Measurements from ENCODE around the gene RAP1GAP.
A peak's percentile ranks its signal among the peaks of the same experiment; 100 is the strongest.

DNA sequence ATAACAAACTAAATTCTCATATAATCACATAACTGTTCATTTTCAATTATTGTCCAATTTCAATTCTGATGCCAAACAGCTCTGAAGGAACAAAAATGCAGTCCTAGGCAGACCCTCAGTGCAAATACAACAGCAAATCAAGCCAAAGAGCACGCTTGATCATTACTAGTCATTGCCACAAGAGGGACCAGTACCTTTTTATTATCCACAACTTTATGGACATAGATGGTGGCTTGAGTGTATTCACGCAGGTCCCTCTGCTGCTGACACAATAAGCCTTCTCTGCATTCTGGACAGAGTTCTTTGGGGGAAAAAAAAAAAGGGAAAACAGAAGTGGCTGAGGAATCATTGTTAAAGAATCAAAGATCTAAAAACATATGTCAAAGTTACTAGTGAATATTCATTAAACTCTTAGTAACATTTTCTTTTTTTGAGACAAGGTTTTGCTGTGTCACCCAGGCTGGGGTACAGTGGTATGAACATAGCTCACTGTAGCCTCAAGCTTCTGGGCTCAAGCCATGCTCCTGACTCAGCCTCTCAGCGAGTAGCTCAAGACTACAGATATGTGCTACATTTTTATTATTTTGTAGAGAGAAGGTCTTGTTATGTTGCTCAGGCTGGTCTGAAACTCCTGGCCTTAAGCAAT, 34.3 kb upstream of the RAP1GAP start:
- TF ChIP-seq, protein P1, sequence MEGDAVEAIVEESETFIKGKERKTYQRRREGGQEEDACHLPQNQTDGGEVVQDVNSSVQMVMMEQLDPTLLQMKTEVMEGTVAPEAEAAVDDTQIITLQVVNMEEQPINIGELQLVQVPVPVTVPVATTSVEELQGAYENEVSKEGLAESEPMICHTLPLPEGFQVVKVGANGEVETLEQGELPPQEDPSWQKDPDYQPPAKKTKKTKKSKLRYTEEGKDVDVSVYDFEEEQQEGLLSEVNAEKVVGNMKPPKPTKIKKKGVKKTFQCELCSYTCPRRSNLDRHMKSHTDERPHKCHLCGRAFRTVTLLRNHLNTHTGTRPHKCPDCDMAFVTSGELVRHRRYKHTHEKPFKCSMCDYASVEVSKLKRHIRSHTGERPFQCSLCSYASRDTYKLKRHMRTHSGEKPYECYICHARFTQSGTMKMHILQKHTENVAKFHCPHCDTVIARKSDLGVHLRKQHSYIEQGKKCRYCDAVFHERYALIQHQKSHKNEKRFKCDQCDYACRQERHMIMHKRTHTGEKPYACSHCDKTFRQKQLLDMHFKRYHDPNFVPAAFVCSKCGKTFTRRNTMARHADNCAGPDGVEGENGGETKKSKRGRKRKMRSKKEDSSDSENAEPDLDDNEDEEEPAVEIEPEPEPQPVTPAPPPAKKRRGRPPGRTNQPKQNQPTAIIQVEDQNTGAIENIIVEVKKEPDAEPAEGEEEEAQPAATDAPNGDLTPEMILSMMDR (conservative IDR thresholded peaks at IDR 0.05; ENCODE audit: low read length): peak; percentile 81
- no peak for TF ChIP-seq EZH2phosphoT487 (IDR thresholded peaks at IDR 0.05; ENCODE audit: borderline replicate concordance, low read depth, low read length)
